HCT116 (cell line): Measurements from ENCODE around the gene ELMOD1.

Experiments used
- CTCF ChIP-seq, 3 experiments: fragments of 200-600 bp in 1 of 3; sonication (generic) in 1 of 3; IDR thresholded peaks in 2 of 3; conservative IDR thresholded peaks in 1 of 3; 2 replicates each; pipeline ENCODE4 v1.5.1; 2012 to 2017; ENCODE audit warnings: low read depth in 2 of 3, low read length in 2 of 3, antibody characterized with exemption in 1 of 3, borderline replicate concordance in 1 of 3, control low read depth in 1 of 3, mild to moderate bottlenecking in 1 of 3, mixed read lengths in 1 of 3, mixed run types in 1 of 3, moderate library complexity in 1 of 3; ENCODE audit not compliant: insufficient read depth in 1 of 3
- EZH2 ChIP-seq: fragments of 200-600 bp; sonication (generic); IDR thresholded peaks from 2 replicates; pipeline ENCODE4 v1.6.1; 2017; ENCODE audit warnings: antibody characterized with exemption, mixed run types
- MAX ChIP-seq: IDR thresholded peaks from 2 replicates; pipeline ENCODE4 v1.6.1; 2012
- POLR2A ChIP-seq: IDR thresholded peaks from 2 replicates; pipeline ENCODE4 v1.7.0; 2011; ENCODE audit warnings: borderline replicate concordance; ENCODE audit not compliant: insufficient read depth, insufficient read length; ENCODE audit errors: extremely low read depth
- POLR2AphosphoS5 ChIP-seq: IDR thresholded peaks from 2 replicates; pipeline ENCODE4 v1.6.1; 2011; ENCODE audit warnings: mild to moderate bottlenecking, low read depth, low read length, moderate library complexity
- RAD21 ChIP-seq: IDR thresholded peaks from 2 replicates; pipeline ENCODE4 v1.6.1; 2012; ENCODE audit warnings: low read depth, mild to moderate bottlenecking
- TCF7L2 ChIP-seq: IDR thresholded peaks from 2 replicates; pipeline ENCODE4 v1.7.0; 2011; ENCODE audit warnings: borderline replicate concordance, inconsistent platforms; ENCODE audit not compliant: insufficient read depth, insufficient read length; ENCODE audit errors: extremely low read depth
- YY1 ChIP-seq: IDR thresholded peaks from 2 replicates; pipeline ENCODE4 v1.6.1; 2011; ENCODE audit warnings: low read length, low read depth, moderate library complexity, mild to moderate bottlenecking; ENCODE audit not compliant: insufficient replicate concordance; ENCODE audit errors: extremely low read depth

GRCh38 chr11:107549954-107550285, 41.0 kb upstream of the ELMOD1 start:
- TF ChIP-seq CTCF (IDR thresholded peaks at IDR 0.05 in 2 of 3, conservative IDR thresholded peaks at IDR 0.05 in 1 of 3; ENCODE audit: borderline replicate concordance in 1 of 3, insufficient read depth in 1 of 3, low read depth in 2 of 3, low read length in 2 of 3) (no peak), TCF7L2 (no peak), YY1 (no peak), EZH2 (no peak), RAD21 (no peak), POLR2AphosphoS5 (no peak), MAX (no peak), POLR2A (no peak)
